ENCODE results near the gene GOLT1A.

The GOLT1A gene

DNA sequence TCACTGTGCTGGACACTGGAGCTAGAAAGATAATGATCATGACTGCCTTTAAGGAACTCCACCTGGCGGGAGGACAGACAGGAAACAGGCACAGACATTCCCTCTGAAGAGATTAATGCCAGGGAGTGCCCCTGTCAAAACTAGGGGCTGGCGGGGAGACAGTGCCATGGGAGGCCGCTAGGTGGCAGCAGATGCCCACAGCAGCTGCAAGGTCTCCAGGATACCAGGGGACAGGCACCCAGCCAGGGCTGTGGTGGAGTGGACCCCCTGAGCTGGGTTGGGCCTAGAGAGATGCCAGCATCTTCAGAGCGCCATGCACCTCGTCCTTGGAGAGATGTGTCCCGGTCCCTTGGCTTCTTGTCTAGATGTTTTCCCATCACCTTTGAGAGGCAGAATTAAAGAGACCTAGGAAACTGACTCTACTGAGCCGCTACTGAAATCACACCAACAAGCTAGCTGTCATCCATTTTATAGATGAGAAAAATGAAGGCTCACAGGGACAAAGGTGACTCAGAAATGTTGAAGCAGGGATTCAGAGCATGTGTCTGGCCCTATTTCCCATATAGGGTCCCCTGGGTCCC, 51.2 kb downstream of the GOLT1A start:
- no peak overlapping the region for H3K4me2 ChIP-seq (ENCODE audit: low read length)

GRCh38 chr1:204161609-204162493, 51.9 kb downstream of the GOLT1A start:
- Histone ChIP-seq H2AFZ (ENCODE audit: low read length) (no peak overlapping the region), H3K27me3 (ENCODE audit: insufficient read depth, low read length) (0 out of 2 replicates have a peak, but pooled peaks cover 4% of the 10 kb centered on the region), H3K4me1 (ENCODE audit: insufficient read depth, low read length, severe bottlenecking) (no peaks in the 10 kb centered on the region), H3K79me2 (ENCODE audit: insufficient read depth, low read length) (no peaks in the 10 kb centered on the region), H4K20me1 (ENCODE audit: insufficient read depth, low read length) (no peaks in the 10 kb centered on the region), H3K9me2 (ENCODE audit: low read depth, low read length) (no peaks in the 10 kb centered on the region), H3K4me3 (ENCODE audit: low read depth, low read length, poor library complexity, severe bottlenecking) (no peak overlapping the region), H3K9me3 (ENCODE audit: low read length) (no peaks in the 10 kb centered on the region), H3K9ac (ENCODE audit: low read length) (no peak overlapping the region), H3K4me2 (ENCODE audit: low read length) (no peak overlapping the region), H3K27ac (ENCODE audit: low read depth, low read length, poor library complexity, severe bottlenecking) (no peak overlapping the region), H3F3A (ENCODE audit: insufficient read depth, low read length) (no peaks in the 10 kb centered on the region), H3K36me3 (ENCODE audit: insufficient read depth, low read length) (no peaks in the 10 kb centered on the region)
- TF ChIP-seq EZH2 (IDR thresholded peaks at IDR 0.05; ENCODE audit: borderline replicate concordance, low read length) (no peak), CTCF (IDR thresholded peaks at IDR 0.05; ENCODE audit: low read length) (no peak)

More for the DNA sequence above, 51.2 kb downstream of the GOLT1A start:
- Histone ChIP-seq H3K27me3 (ENCODE audit: insufficient read depth, low read length) (0 out of 2 replicates have a peak, but pooled peaks cover 4% of the 10 kb centered on the region), H3K79me2 (ENCODE audit: insufficient read depth, low read length) (no peaks in the 10 kb centered on the region), H3F3A (ENCODE audit: insufficient read depth, low read length) (no peaks in the 10 kb centered on the region), H2AFZ (ENCODE audit: low read length) (no peak overlapping the region), H3K9me3 (ENCODE audit: low read length) (no peaks in the 10 kb centered on the region), H3K9ac (ENCODE audit: low read length) (no peak overlapping the region), H3K27ac (ENCODE audit: low read depth, low read length, poor library complexity, severe bottlenecking) (no peak overlapping the region), H3K36me3 (ENCODE audit: insufficient read depth, low read length) (no peaks in the 10 kb centered on the region), H3K9me2 (ENCODE audit: low read depth, low read length) (no peaks in the 10 kb centered on the region), H3K4me1 (ENCODE audit: insufficient read depth, low read length, severe bottlenecking) (no peaks in the 10 kb centered on the region), H4K20me1 (ENCODE audit: insufficient read depth, low read length) (no peaks in the 10 kb centered on the region), H3K4me3 (ENCODE audit: low read depth, low read length, poor library complexity, severe bottlenecking) (no peak overlapping the region)
- no peak for TF ChIP-seq EZH2 (IDR thresholded peaks at IDR 0.05; ENCODE audit: borderline replicate concordance, low read length)
- TF ChIP-seq CTCF (IDR thresholded peaks at IDR 0.05; ENCODE audit: low read length): peak; percentile 95

DNA sequence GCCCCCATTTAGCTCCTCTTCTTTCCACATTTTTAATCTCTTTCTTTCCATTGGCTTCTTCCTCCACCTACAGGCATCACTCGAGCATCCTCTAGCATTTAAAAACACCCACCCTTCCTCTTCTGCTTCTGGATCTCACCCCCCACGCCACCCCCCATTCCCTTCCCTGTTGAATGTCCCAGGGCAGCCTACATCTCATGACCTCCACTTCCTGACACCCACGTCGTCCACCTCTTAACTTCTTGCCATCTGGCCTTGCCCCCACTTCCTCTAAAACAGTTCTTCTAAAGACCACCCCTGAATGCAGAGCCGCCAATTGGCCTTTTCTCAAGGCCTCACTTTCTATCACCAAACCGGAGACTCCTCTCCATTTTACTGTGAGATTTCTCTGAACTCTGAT, 55.8 kb downstream of the GOLT1A start:
- H2AFZ ChIP-seq (ENCODE audit: low read length): no peak overlapping the region
- H3K27me3 ChIP-seq (ENCODE audit: insufficient read depth, low read length): 0 out of 2 replicates have a peak, but pooled peaks cover 4% of the 10 kb centered on the region
- H3K4me3 ChIP-seq (ENCODE audit: low read depth, low read length, poor library complexity, severe bottlenecking): no peak overlapping the region
- H3K9ac ChIP-seq (ENCODE audit: low read length): no peak overlapping the region
- no peak for TF ChIP-seq EZH2 (IDR thresholded peaks at IDR 0.05; ENCODE audit: borderline replicate concordance, low read length)
- no peak for TF ChIP-seq CTCF (IDR thresholded peaks at IDR 0.05; ENCODE audit: low read length)
- no peaks in the 10 kb centered on the region for H3K36me3 ChIP-seq (ENCODE audit: insufficient read depth, low read length)
- H3K9me2 ChIP-seq (ENCODE audit: low read depth, low read length): no peaks in the 10 kb centered on the region
- H4K20me1 ChIP-seq (ENCODE audit: insufficient read depth, low read length): no peaks in the 10 kb centered on the region
- no peaks in the 10 kb centered on the region for H3F3A ChIP-seq (ENCODE audit: insufficient read depth, low read length)
- no peaks in the 10 kb centered on the region for H3K4me1 ChIP-seq (ENCODE audit: insufficient read depth, low read length, severe bottlenecking)
- no peaks in the 10 kb centered on the region for H3K79me2 ChIP-seq (ENCODE audit: insufficient read depth, low read length)
- H3K9me3 ChIP-seq (ENCODE audit: low read length): no peaks in the 10 kb centered on the region
- H3K27ac ChIP-seq (ENCODE audit: low read depth, low read length, poor library complexity, severe bottlenecking): no peak overlapping the region
- no peak overlapping the region for H3K4me2 ChIP-seq (ENCODE audit: low read length)
